Hepatocyte (in vitro differentiated cells): Measurements from ENCODE around the gene PDZD7.

Experiments used
- EZH2 ChIP-seq: fragments of 200-600 bp; sonication (generic); IDR thresholded peaks from 2 replicates; pipeline ENCODE4 v1.6.1; 2016; ENCODE audit warnings: antibody characterized with exemption, mild to moderate bottlenecking, borderline replicate concordance
- TF ChIP-seq, protein P1 (sequence below): fragments of 200-600 bp; sonication (generic); IDR thresholded peaks from 2 replicates; pipeline ENCODE4 v1.5.1; 2016; ENCODE audit warnings: antibody characterized with exemption, mild to moderate bottlenecking; ENCODE audit not compliant: poor library complexity

DNA sequence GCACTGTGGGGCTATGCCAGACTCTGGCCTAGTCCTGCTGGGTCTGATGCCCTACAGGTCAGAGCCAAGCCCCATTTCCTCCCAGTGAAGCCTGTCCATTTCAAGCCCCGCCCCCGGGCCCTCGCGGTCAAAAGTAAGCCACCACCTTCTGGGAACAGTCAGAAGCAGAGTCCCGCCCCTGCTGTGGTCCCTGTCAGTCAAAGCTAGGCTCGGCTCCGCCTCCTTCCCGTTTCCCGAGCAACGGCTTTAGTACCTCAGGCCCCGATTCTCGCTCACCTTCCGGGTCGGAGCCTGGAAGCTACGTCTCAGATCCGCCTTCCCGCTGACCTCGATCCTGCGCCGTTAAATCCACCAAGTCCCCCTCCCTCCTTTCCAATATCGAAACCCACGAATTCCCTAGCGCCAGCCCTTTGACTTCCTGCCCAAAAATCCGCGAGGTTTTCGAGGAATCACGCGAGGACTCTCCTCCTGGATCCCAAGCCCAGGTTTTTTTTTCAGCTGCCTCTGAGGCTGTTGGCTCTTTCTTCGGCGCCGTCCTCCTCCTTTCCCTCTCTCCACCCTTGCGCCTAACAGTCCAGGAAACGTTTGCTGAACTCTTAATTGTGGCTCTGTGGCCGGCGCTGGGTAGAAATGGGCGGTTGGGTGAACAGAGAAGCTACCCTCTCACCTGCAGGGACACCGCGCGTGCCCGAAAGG lies 11.9 kb upstream of the PDZD7 start:
- TF ChIP-seq, protein P1, sequence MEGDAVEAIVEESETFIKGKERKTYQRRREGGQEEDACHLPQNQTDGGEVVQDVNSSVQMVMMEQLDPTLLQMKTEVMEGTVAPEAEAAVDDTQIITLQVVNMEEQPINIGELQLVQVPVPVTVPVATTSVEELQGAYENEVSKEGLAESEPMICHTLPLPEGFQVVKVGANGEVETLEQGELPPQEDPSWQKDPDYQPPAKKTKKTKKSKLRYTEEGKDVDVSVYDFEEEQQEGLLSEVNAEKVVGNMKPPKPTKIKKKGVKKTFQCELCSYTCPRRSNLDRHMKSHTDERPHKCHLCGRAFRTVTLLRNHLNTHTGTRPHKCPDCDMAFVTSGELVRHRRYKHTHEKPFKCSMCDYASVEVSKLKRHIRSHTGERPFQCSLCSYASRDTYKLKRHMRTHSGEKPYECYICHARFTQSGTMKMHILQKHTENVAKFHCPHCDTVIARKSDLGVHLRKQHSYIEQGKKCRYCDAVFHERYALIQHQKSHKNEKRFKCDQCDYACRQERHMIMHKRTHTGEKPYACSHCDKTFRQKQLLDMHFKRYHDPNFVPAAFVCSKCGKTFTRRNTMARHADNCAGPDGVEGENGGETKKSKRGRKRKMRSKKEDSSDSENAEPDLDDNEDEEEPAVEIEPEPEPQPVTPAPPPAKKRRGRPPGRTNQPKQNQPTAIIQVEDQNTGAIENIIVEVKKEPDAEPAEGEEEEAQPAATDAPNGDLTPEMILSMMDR, result no peak
- TF ChIP-seq EZH2, result no peak
